Liver (tissue), 3 donors: ENCODE results near the gene RNF5.

ENCODE experiments used
- FOXA1 ChIP-seq: IDR thresholded peaks from 2 replicates; pipeline ENCODE4 v1.6.1; 2016; ENCODE audit warnings: antibody characterized with exemption
- HNF4A ChIP-seq, 2 donors: conservative IDR thresholded peaks; 2 replicates each; pipeline ENCODE4 v1.6.1; 2016; ENCODE audit warnings: antibody characterized with exemption in 2 of 2, mild to moderate bottlenecking in 2 of 2
- RAD21 ChIP-seq, 2 donors: IDR thresholded peaks; 2 replicates each; pipeline ENCODE4 v1.6.1; 2016; ENCODE audit warnings: antibody characterized with exemption in 2 of 2, mild to moderate bottlenecking in 2 of 2
- SP1 ChIP-seq: IDR thresholded peaks from 2 replicates; pipeline ENCODE4 v1.6.1; 2018; ENCODE audit warnings: antibody characterized with exemption, mild to moderate bottlenecking
- YY1 ChIP-seq: IDR thresholded peaks from 2 replicates; pipeline ENCODE4 v1.6.1; 2016; ENCODE audit warnings: antibody characterized with exemption, mild to moderate bottlenecking
- TF ChIP-seq, protein P1 (sequence below): IDR thresholded peaks from 2 replicates; pipeline ENCODE4 v1.6.1; 2016; ENCODE audit warnings: antibody characterized with exemption
- TF ChIP-seq, protein P2 (sequence below): fragments of 150-350 bp; IDR thresholded peaks from 2 replicates; pipeline ENCODE4 v1.5.1; 2017; ENCODE audit warnings: improper control_type of control experiment, low read depth, low read length; ENCODE audit not compliant: missing input control
- TF ChIP-seq, protein P3 (sequence below): IDR thresholded peaks from 2 replicates; pipeline ENCODE4 v1.6.1; 2016; ENCODE audit warnings: antibody characterized with exemption
- donor health status: healthy.
- donor health status: healthy.

DNA sequence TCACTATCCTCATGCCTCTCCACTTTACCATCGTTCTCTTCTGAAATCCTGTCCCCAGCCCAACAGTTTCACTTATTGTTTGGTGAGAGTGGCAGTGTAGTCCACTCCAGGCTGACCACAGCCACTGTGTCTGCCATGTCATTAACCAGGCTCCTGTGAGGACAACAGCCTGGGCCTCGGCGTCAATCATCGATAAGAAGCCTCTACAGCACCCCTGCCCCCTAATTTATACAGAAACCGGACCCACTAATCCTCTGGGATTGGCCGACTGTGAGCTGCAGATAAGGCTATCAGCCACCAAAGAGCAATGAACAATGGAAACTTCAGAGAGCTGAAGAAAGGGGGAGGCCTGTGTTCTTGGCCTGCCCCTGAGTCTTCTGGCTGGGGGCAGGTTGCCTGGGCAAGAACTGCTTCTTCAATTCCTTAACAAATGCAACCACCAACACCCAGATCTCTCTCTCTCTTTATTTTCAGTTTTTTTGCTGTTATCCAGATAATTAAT, 10.4 kb upstream of the RNF5 start:
- TF ChIP-seq HNF4A (conservative IDR thresholded peaks at IDR 0.05) = no peak
- TF ChIP-seq, protein P1, sequence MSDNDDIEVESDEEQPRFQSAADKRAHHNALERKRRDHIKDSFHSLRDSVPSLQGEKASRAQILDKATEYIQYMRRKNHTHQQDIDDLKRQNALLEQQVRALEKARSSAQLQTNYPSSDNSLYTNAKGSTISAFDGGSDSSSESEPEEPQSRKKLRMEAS = no peak
- no peak for TF ChIP-seq SP1
- TF ChIP-seq, protein P2, sequence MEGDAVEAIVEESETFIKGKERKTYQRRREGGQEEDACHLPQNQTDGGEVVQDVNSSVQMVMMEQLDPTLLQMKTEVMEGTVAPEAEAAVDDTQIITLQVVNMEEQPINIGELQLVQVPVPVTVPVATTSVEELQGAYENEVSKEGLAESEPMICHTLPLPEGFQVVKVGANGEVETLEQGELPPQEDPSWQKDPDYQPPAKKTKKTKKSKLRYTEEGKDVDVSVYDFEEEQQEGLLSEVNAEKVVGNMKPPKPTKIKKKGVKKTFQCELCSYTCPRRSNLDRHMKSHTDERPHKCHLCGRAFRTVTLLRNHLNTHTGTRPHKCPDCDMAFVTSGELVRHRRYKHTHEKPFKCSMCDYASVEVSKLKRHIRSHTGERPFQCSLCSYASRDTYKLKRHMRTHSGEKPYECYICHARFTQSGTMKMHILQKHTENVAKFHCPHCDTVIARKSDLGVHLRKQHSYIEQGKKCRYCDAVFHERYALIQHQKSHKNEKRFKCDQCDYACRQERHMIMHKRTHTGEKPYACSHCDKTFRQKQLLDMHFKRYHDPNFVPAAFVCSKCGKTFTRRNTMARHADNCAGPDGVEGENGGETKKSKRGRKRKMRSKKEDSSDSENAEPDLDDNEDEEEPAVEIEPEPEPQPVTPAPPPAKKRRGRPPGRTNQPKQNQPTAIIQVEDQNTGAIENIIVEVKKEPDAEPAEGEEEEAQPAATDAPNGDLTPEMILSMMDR = no peak
- no peak for TF ChIP-seq FOXA1
- TF ChIP-seq RAD21 (IDR thresholded peaks at IDR 0.05) = no peak
- TF ChIP-seq, protein P3, sequence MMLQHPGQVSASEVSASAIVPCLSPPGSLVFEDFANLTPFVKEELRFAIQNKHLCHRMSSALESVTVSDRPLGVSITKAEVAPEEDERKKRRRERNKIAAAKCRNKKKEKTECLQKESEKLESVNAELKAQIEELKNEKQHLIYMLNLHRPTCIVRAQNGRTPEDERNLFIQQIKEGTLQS = no peak
- TF ChIP-seq YY1 = no peak
